Chondrocyte (in vitro differentiated cells): ENCODE data around the gene RSL24D1. TPM values are rescaled to one million over a fixed set of nuclear protein-coding genes. Genes with fewer than 3 reads are reported as not detected.
"Not testable (repeated sequence)": the region's sequence is repeated elsewhere in the genome, so short reads cannot be mapped to it uniquely, and the experiment has no call there.

ENCODE experiments used
- DNase-seq: peaks from one replicate; pipeline ENCODE4 v3.0.0; 2021; ENCODE audit warnings: mixed read lengths, low spot score
- H3K27ac Mint-ChIP-seq: one replicate; pipeline ENCODE4 v1.8.0; 2021; ENCODE audit warnings: mild to moderate bottlenecking, moderate library complexity, mixed read lengths; ENCODE audit not compliant: unreplicated experiment
- H3K27me3 Mint-ChIP-seq: 2 replicates; pipeline ENCODE4 v1.8.0; 2021; ENCODE audit warnings: low read depth, mixed read lengths
- H3K36me3 Mint-ChIP-seq: 2 replicates; pipeline ENCODE4 v1.8.0; 2021; ENCODE audit warnings: low read depth, mixed read lengths
- H3K4me1 Mint-ChIP-seq: 2 replicates; pipeline ENCODE4 v1.8.0; 2021; ENCODE audit warnings: low read depth, mild to moderate bottlenecking, mixed read lengths
- H3K4me3 Mint-ChIP-seq: one replicate; pipeline ENCODE4 v1.8.0; 2021; ENCODE audit warnings: mild to moderate bottlenecking, moderate library complexity, mixed read lengths; ENCODE audit not compliant: unreplicated experiment
- H3K9me3 Mint-ChIP-seq: 2 replicates; pipeline ENCODE4 v1.8.0; 2021; ENCODE audit warnings: low read depth, mixed read lengths
- CTCF ChIP-seq: fragments of 200-600 bp; sonication (generic); IDR thresholded peaks from 2 replicates; pipeline ENCODE4 v1.5.0; 2021; ENCODE audit warnings: antibody characterized with exemption, mild to moderate bottlenecking, moderate library complexity
- total RNA-seq: library from RNA; stranded (reverse); gene quantifications from 3 replicates; pipeline ENCODE4 v1.2.1, GENCODE V29; 2021

The RSL24D1 gene
- total RNA-seq, 1 donor from 2014 or later, result 61.3 TPM

- Mint-ChIP-seq H3K27me3 (no peaks in the 10 kb centered on the region), H3K9me3 (no peaks in the 10 kb centered on the region)
Observed at GRCh38 chr15:55170361-55170760, 26.4 kb downstream of the RSL24D1 start.

GRCh38 chr15:55168350-55168974, 28.3 kb downstream of the RSL24D1 start:
- TF ChIP-seq CTCF, result peak; percentile 90
- DNase-seq, result no peak
- H3K27me3 Mint-ChIP-seq, result no peaks in the 10 kb centered on the region
- no peaks in the 10 kb centered on the region for H3K36me3 Mint-ChIP-seq
- H3K4me3 Mint-ChIP-seq, result no peak overlapping the region
- H3K27ac Mint-ChIP-seq, result no peak overlapping the region
- H3K4me1 Mint-ChIP-seq, result peaks cover 8% of the 10 kb centered on the region
- H3K9me3 Mint-ChIP-seq, result no peaks in the 10 kb centered on the region

More at GRCh38 chr15:55170361-55170760, 26.4 kb downstream of the RSL24D1 start:
- Mint-ChIP-seq H3K27ac (no peak overlapping the region), H3K4me1 (peaks cover 8% of the 10 kb centered on the region), H3K36me3 (no peaks in the 10 kb centered on the region), H3K4me3 (no peak overlapping the region)
- no peak for DNase-seq
- no peak for TF ChIP-seq CTCF

- no peaks in the 10 kb centered on the region for H3K4me1 Mint-ChIP-seq
- no peaks in the 10 kb centered on the region for H3K36me3 Mint-ChIP-seq
- H3K4me3 Mint-ChIP-seq, result no peak overlapping the region
- no peak for DNase-seq
- H3K27me3 Mint-ChIP-seq, result peaks cover 3% of the 10 kb centered on the region
- no peak for TF ChIP-seq CTCF
- no peak overlapping the region for H3K27ac Mint-ChIP-seq
- H3K9me3 Mint-ChIP-seq, result peaks cover 6% of the 10 kb centered on the region
Observed at GRCh38 chr15:55164284-55164683, 32.5 kb downstream of the RSL24D1 start.

- Mint-ChIP-seq H3K36me3 (no peaks in the 10 kb centered on the region), H3K4me3 (no peak overlapping the region), H3K4me1 (no peaks in the 10 kb centered on the region), H3K27ac (no peak overlapping the region), H3K27me3 (peaks cover 13% of the 10 kb centered on the region), H3K9me3 (no peaks in the 10 kb centered on the region)
- no peak for DNase-seq
- TF ChIP-seq CTCF, result no peak
Observed at GRCh38 chr15:55151631-55152030, 45.1 kb downstream of the RSL24D1 start.

- H3K4me1 Mint-ChIP-seq, H3K36me3 Mint-ChIP-seq, H3K27ac Mint-ChIP-seq, H3K4me3 Mint-ChIP-seq, H3K27me3 Mint-ChIP-seq, DNase-seq: not testable (repeated sequence)
- H3K9me3 Mint-ChIP-seq, result peaks cover 30% of the 10 kb centered on the region
Observed at GRCh38 chr15:55143132-55143531, 53.6 kb downstream of the RSL24D1 start.

GRCh38 chr15:55133972-55134371, 62.8 kb downstream of the RSL24D1 start:
- H3K9me3 Mint-ChIP-seq, result peaks cover 27% of the 10 kb centered on the region
- H3K36me3 Mint-ChIP-seq, result no peaks in the 10 kb centered on the region
- H3K4me1 Mint-ChIP-seq, result no peaks in the 10 kb centered on the region
- no peak for TF ChIP-seq CTCF
- H3K27ac Mint-ChIP-seq, result no peak overlapping the region
- DNase-seq, result no peak
- no peak overlapping the region for H3K4me3 Mint-ChIP-seq
- peaks cover 11% of the 10 kb centered on the region for H3K27me3 Mint-ChIP-seq
